Choroid plexus epithelial cell (primary cell): ENCODE data around the gene SLC40A1.

Source experiments
- DNase-seq: peaks from one replicate; pipeline ENCODE4 v3.0.0-alpha.2; 2010; ENCODE audit warnings: low read depth
- H3K4me3 ChIP-seq: 2 replicates; pipeline ENCODE4 v1.5.1; 2011; ENCODE audit warnings: low read depth, mild to moderate bottlenecking, control low read depth, low read length, moderate library complexity
- CTCF ChIP-seq: conservative IDR thresholded peaks from 2 replicates; pipeline ENCODE4 v1.5.1; 2011; ENCODE audit warnings: low read depth, mild to moderate bottlenecking, control low read depth, inconsistent platforms, low read length, moderate library complexity

SLC40A1 gene

GRCh38 chr2:189516546-189516945, 64.0 kb downstream of the SLC40A1 start:
- no peak for TF ChIP-seq CTCF
- DNase-seq: no peak

GRCh38 chr2:189515264-189515663, 65.3 kb downstream of the SLC40A1 start:
- TF ChIP-seq CTCF: no peak

More at GRCh38 chr2:189516546-189516945, 64.0 kb downstream of the SLC40A1 start:
- no peak overlapping the region for H3K4me3 ChIP-seq

GRCh38 chr2:189514104-189514503, 66.5 kb downstream of the SLC40A1 start:
- TF ChIP-seq CTCF: no peak
- H3K4me3 ChIP-seq: no peak overlapping the region
- DNase-seq: no peak

More at GRCh38 chr2:189515264-189515663, 65.3 kb downstream of the SLC40A1 start:
- peak; percentile 41 for DNase-seq
- no peak overlapping the region for H3K4me3 ChIP-seq

- H3K4me3 ChIP-seq: no peak overlapping the region
- TF ChIP-seq CTCF: no peak
- DNase-seq: peak; percentile 16
Measured at GRCh38 chr2:189512879-189513278, 67.7 kb downstream of the SLC40A1 start.

- TF ChIP-seq CTCF: no peak
Measured at GRCh38 chr2:189511960-189512319, 68.6 kb downstream of the SLC40A1 start.

GRCh38 chr2:189511210-189511959, 69.2 kb downstream of the SLC40A1 start:
- TF ChIP-seq CTCF: no peak
- no peak for DNase-seq
- no peak overlapping the region for H3K4me3 ChIP-seq

More at GRCh38 chr2:189511960-189512319, 68.6 kb downstream of the SLC40A1 start:
- DNase-seq: no peak
- no peak overlapping the region for H3K4me3 ChIP-seq
